Vagina (tissue), 2 donors: ENCODE measurements around the gene COBL. TPM values are rescaled to one million over a fixed set of nuclear protein-coding genes. Genes with fewer than 3 reads are reported as not detected.
A peak's percentile ranks its signal among the peaks of the same experiment; 100 is the strongest.

ENCODE experiments used
- DNase-seq, 2 donors: peaks; one replicate each; pipeline ENCODE4 v3.0.0-alpha.2; 2017; ENCODE audit errors: extremely low spot score in 2 of 2
- H3K27ac ChIP-seq: fragments of 200-600 bp; sonication (generic); one replicate; pipeline ENCODE4 v1.5.1; 2019
- H3K27me3 ChIP-seq: fragments of 200-600 bp; sonication (generic); one replicate; pipeline ENCODE4 v1.5.1; 2019
- H3K36me3 ChIP-seq, 2 donors: fragments of 200-600 bp; sonication (generic); one replicate each; pipeline ENCODE4 v1.5.1; 2017 to 2019
- H3K4me1 ChIP-seq: fragments of 200-600 bp; sonication (generic); one replicate; pipeline ENCODE4 v1.5.1; 2019
- H3K4me3 ChIP-seq, 2 donors: fragments of 200-600 bp; sonication (generic); 1 replicate in 1 of 2; 2 replicates in 1 of 2; pipeline ENCODE4 v1.5.1; 2016 to 2019
- H3K9me3 ChIP-seq: fragments of 200-600 bp; sonication (generic); one replicate; pipeline ENCODE4 v1.5.1; 2019
- CTCF ChIP-seq, 3 experiments: fragments of 450-650 bp in 2 of 3; fragments of 200-600 bp in 1 of 3; sonication (generic) in 1 of 3; IDR thresholded peaks; one replicate each; pipeline ENCODE4 v1.5.1; 2017 to 2019; ENCODE audit warnings: antibody characterized with exemption in 3 of 3, mild to moderate bottlenecking in 2 of 3, moderate library complexity in 2 of 3
- POLR2A ChIP-seq, 2 donors: fragments of 450-650 bp; IDR thresholded peaks; one replicate each; pipeline ENCODE4 v1.6.1; 2017; ENCODE audit warnings: antibody characterized with exemption in 2 of 2, mild to moderate bottlenecking in 2 of 2, moderate library complexity in 2 of 2
- POLR2AphosphoS5 ChIP-seq, 2 donors: sonication (generic); formaldehyde crosslinking; IDR thresholded peaks; one replicate each; pipeline ENCODE4 v1.9.0; 2017; ENCODE audit warnings: antibody characterized with exemption in 2 of 2, mild to moderate bottlenecking in 2 of 2, low read depth in 1 of 2; ENCODE audit not compliant: insufficient read depth in 1 of 2
- intact Hi-C: fragments of 100-400 bp; cut with DNase I; formaldehyde crosslinking; loops from one replicate; pipeline ENCODE4 v1.15.1; 2023
- total RNA-seq: library from RNA; depleted of rRNA; stranded (reverse); fragments of >200 nt; gene quantifications from one replicate; pipeline ENCODE4 v1.2.3, GENCODE V29; 2016

The COBL gene
- total RNA-seq, 1 donor from 2014 or later: 9.3 TPM

- intact Hi-C loops: no loop called here
- TF ChIP-seq POLR2AphosphoS5 (IDR thresholded peaks at IDR 0.05; ENCODE audit: insufficient read depth in 1 of 2, low read depth in 1 of 2) (no peak), POLR2A (IDR thresholded peaks at IDR 0.05) (no peak), CTCF (IDR thresholded peaks at IDR 0.05) (no peak)
- Histone ChIP-seq H3K36me3 (no peaks in the 10 kb centered on the region), H3K9me3 (no peaks in the 10 kb centered on the region), H3K4me3 (no peak overlapping the region), H3K27me3 (no peaks in the 10 kb centered on the region), H3K27ac (no peak overlapping the region), H3K4me1 (peaks cover 10% of the 10 kb centered on the region)
- peak in 1 of 2 donors; percentile 95 for DNase-seq
Measured at GRCh38 chr7:51265066-51265907, 51.3 kb downstream of the COBL start.

GRCh38 chr7:51263631-51264484 is 52.8 kb downstream of the COBL start:
- DNase-seq: peak in 1 of 2 donors; percentile 79
- no peak overlapping the region for H3K27ac ChIP-seq
- H3K4me3 ChIP-seq: no peak overlapping the region
- peaks cover 10% of the 10 kb centered on the region for H3K4me1 ChIP-seq
- H3K36me3 ChIP-seq: no peaks in the 10 kb centered on the region
- intact Hi-C loops: no loop called here
- no peaks in the 10 kb centered on the region for H3K27me3 ChIP-seq
- no peaks in the 10 kb centered on the region for H3K9me3 ChIP-seq
- TF ChIP-seq POLR2A (IDR thresholded peaks at IDR 0.05) (no peak), POLR2AphosphoS5 (IDR thresholded peaks at IDR 0.05; ENCODE audit: insufficient read depth in 1 of 2, low read depth in 1 of 2) (peak in 1 of 2 donors; percentile 42)

- Histone ChIP-seq H3K36me3 (no peaks in the 10 kb centered on the region), H3K9me3 (no peaks in the 10 kb centered on the region), H3K4me3 (no peak overlapping the region), H3K27me3 (no peaks in the 10 kb centered on the region), H3K27ac (no peak overlapping the region), H3K4me1 (peaks cover 10% of the 10 kb centered on the region)
- no peak for TF ChIP-seq CTCF (IDR thresholded peaks at IDR 0.05)
- peak in 1 of 2 donors; percentile 84 for DNase-seq
- intact Hi-C loops: no loop called here
Measured at GRCh38 chr7:51262796-51263531, 53.6 kb downstream of the COBL start.

- intact Hi-C loops: no loop called here
- Histone ChIP-seq H3K9me3 (no peaks in the 10 kb centered on the region), H3K4me3 (no peak overlapping the region), H3K27ac (no peak overlapping the region), H3K27me3 (no peaks in the 10 kb centered on the region), H3K36me3 (no peaks in the 10 kb centered on the region), H3K4me1 (peaks cover 10% of the 10 kb centered on the region)
- TF ChIP-seq POLR2A (IDR thresholded peaks at IDR 0.05) (no peak), POLR2AphosphoS5 (IDR thresholded peaks at IDR 0.05; ENCODE audit: insufficient read depth in 1 of 2, low read depth in 1 of 2) (no peak), CTCF (IDR thresholded peaks at IDR 0.05) (no peak)
- peak in 1 of 2 donors; percentile 70 for DNase-seq
Measured at GRCh38 chr7:51261950-51262795, 54.4 kb downstream of the COBL start.
